ENCODE data around the gene M6PR. TPM values are rescaled to one million over a fixed set of nuclear protein-coding genes. Genes with fewer than 3 reads are reported as not detected.
A peak's percentile ranks its signal among the peaks of the same experiment; 100 is the strongest.

The M6PR gene
- total RNA-seq, result 100 to 1,000 TPM; 146 to 179 TPM

DNA sequence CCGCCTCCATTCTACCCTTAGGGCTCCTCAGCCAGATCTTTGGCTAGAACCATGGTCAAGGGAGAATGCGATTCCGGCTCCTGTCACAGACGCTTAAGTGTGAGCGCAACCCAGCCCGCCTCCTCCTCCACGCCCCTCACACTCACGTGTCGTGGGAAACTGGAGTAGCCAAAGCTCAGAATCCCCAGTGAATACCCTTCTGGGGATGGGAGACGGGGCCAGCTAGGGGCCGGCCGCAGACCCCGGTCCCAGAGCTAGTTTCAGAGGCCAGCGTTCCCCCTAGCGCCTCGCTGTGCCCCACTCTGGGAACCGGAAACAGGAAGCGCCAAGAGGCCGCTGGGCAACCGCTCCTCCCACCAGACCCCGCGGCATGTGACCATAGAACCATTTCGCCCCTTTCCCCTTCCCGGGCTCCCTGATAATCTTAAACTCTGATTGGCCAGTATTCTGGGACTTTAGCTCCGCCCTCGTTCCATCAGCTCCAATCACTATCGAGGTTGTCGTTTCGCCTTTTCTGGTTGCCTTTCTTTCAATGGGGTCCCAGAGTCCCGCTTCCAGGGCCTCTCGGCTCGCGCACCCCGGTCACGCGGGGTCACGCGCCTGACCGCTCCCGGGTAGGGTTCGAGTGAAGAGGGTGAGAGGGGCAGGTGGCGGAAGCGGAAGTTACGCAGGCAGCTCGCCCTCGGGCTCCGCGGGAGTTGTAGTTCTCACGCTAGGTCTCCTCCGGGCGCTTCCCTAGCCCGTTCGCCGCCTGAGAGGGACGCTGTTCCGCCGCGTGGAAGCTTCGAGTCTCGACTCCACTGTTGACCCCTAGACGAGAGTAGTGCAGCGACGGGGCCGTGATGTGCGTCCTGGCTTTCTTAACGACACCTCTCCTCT, at the start of gene M6PR:
M6PR (minus strand) TSS at position 304 of the 879 bp plus-strand sequence. CDS start 3,241 bp downstream, outside the sequence.
- peaks cover 31% of the 10 kb centered on the region for H3K36me3 Mint-ChIP-seq (ENCODE audit: low read depth)
- ChIA-PET CTCF (interaction anchor here (0.6 to 10.4 kb wide), 20 partner anchors 9 to 301 kb away, joined by 3 to 117 read pairs (median 4); partner anchors contain the start of gene PHC1), POLR2A (interaction anchor here (0.9 to 1.4 kb wide), 5 partner anchors 78 to 252 kb away, joined by 3 to 7 read pairs (median 4); partner anchors contain the start of gene RIMKLB)
- ATAC-seq (peak; percentile 85), DNase-seq (peak; percentile 96)
- intact Hi-C loops (cut with DNase I, micrococcal nuclease), result loop anchor here (1.0 to 10.0 kb wide), 12 partner anchors 34 to 867 kb away; partner anchors contain the start of genes CLEC2D (in 1 of the 2), KLRG1 (in 1 of the 2), NECAP1 (in 1 of the 2) and PHC1 (in 1 of the 2)
- peaks cover 57% of the 10 kb centered on the region for H3K4me1 Mint-ChIP-seq
- peak within 1 kb of the TSS; percentile 97 for H3K27ac Mint-ChIP-seq
- peak within 1 kb of the TSS; percentile 89 for H3K4me3 Mint-ChIP-seq
- H3K9me3 Mint-ChIP-seq (ENCODE audit: low read depth), result peaks cover 8% of the 10 kb centered on the region
- no peaks in the 10 kb centered on the region for H3K27me3 Mint-ChIP-seq

DNA sequence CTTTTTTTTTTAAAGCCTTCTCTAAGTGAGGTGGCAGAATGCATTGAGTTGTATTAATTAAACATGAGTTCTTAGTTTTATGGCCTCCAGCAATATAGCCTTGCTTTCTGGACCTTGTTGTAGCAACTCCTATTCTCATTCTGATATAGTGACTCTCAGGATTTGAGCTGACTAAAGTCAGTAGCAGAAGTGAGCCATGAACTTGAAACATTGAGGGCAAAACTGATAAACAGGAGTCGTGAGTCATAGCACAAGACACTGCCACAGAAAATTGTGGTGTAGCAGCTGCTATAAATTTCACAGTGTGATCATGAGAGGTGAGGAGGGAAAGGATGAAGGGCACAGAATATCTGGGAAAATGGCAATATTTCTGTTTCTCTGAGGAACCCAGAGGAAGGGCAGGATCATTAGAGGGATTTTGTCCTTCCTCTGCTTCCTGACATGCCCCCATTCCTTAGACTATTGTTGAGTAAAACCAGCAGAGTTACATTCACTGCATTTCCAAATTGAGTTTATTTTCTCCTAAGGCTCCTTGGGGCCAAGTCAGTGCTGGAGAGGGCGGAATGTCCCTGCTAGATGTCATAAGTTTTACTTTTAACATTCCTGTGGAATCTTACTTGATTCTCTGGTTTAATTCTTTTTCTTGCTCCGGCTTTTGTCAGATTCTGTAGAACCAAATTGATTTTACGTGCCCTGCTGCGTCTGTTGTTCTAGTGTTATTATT, 47.4 kb upstream of the M6PR start:
- ATAC-seq (peak; percentile 93), DNase-seq (peak; percentile 52)
- peaks cover 62% of the 10 kb centered on the region for H3K4me1 Mint-ChIP-seq
- CTCF ChIA-PET, result interaction anchor here (0.7 to 1.4 kb wide), 6 partner anchors 8 to 46 kb away, joined by 3 to 10 read pairs (median 4); no protein-coding TSS in a partner anchor
- H3K27ac Mint-ChIP-seq, result no peak overlapping the region
- POLR2A ChIA-PET, result interaction anchor here (0.7 to 0.8 kb wide), 2 partner anchors 36 to 672 kb away, joined by 3 read pairs; no protein-coding TSS in a partner anchor
- no peak overlapping the region for H3K4me3 Mint-ChIP-seq
- peaks cover 9% of the 10 kb centered on the region for H3K36me3 Mint-ChIP-seq (ENCODE audit: low read depth)
- peaks cover 9% of the 10 kb centered on the region for H3K27me3 Mint-ChIP-seq
- H3K9me3 Mint-ChIP-seq (ENCODE audit: low read depth), result no peaks in the 10 kb centered on the region
- intact Hi-C loops (cut with DNase I, micrococcal nuclease), result loop anchor here (1.0 to 5.0 kb wide), 5 partner anchors 28 to 348 kb away; no protein-coding TSS in a partner anchor

DNA sequence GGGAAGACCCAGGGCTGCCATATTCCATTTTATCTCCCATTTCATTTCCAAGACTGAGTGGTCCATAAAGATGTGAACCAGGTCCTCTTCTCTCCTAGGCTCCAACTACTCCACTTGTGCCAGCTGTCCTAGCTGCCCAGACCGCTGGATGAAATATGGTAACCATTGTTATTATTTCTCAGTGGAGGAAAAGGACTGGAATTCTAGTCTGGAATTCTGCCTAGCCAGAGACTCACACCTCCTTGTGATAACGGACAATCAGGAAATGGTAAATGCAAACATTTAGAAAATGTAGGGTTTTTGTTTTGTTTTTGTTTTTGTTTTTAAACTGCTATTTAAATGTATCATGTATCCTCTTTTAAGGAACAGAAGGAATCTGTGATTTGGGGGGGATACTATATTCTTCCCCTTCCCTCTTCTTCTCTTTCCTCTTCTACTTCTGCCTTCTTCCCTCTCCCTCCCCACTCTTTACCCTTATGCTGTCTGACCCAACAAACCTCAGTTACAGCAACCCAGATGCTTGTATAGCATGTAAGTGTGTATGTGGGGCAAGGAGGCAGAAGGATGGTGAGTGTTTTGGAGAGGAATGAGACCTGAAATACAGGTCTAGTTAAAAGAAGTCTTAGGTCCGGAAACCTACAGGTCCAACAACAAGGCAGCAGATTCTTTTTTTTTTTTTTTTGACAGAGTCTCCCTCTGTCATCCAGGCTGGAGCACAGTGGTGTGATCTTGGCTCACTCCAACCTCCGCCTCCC, 45.8 kb upstream of the M6PR start:
- Mint-ChIP-seq H3K36me3 (ENCODE audit: low read depth) (peaks cover 7% of the 10 kb centered on the region), H3K27me3 (peaks cover 7% of the 10 kb centered on the region), H3K4me1 (peaks cover 62% of the 10 kb centered on the region), H3K4me3 (no peak overlapping the region), H3K27ac (no peak overlapping the region), H3K9me3 (ENCODE audit: low read depth) (no peaks in the 10 kb centered on the region)
- ATAC-seq (no peak), DNase-seq (no peak)
- CTCF ChIA-PET, result no interaction called here
- POLR2A ChIA-PET, result no interaction called here
- intact Hi-C loops (cut with DNase I, micrococcal nuclease), result loop anchor here in 1 of 2 experiments (5.0 kb wide), 1 partner anchor 42 kb away; no protein-coding TSS in a partner anchor

DNA sequence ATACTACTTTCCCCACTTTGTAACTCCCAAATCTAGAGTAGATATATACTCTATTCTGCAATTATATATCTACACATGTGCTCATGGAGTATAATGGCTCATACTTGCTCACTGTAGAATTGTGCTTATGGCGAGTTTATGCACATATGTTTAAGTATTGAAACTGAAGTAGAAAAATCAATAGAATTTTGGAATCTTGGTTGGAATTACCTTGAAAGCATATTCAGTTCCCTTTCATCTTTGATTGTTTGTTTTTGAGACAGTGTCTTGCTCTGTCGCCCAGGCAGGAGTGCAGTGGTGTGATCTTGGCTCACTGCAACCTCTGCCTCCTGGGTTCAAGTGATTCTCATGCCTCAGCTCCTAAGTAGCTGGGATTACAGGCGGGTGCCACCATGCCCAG, 44.4 kb upstream of the M6PR start:
- CTCF ChIA-PET, result interaction anchor here (1.4 kb wide), 1 partner anchor 45 kb away, joined by 4 read pairs; no protein-coding TSS in a partner anchor

DNA sequence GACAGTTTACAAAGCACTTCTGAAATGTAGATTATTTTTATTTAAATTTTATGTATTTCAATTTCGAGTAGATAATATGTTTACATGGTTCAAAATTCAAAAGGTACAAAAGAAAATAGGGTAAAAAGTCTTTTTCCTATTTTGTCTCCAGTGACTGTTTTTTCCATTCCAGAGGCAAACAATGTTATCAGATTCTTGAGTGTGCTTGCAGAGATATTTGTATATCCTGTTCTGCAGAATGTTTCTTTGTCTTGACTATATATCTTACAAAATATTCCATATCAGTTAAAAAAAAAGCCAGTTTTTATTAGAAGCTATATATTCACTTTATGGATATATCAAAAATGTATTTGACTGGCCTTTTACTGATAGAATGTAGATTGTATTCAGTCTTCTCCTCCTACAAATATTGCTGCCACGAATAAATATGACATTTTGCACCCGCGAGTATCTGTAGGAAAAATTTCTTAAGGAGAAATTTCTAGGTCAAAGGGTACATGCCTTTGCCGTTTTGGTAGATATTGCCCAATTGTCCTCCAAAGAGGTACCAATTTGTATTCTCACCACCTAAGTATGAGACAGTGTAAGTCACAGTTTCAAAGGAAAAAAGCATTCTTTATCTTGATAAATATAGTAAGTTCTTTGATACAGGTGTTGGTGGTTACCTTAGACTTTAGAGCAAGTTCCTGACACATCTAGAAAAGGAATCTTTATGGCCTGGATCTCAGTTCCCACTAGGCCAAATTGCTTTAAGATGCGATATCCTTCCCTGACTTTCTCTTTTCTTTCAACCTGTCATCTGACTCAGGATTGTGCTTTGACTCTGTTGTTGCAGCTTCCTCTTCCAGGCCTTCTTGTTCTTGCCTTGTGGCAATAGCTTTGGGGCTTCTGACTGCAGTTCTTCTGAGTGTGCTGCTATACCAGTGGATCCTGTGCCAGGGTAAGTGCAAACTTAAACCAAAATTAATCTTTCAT, 42.2 kb upstream of the M6PR start:
- Mint-ChIP-seq H3K36me3 (ENCODE audit: low read depth) (peaks cover 4% of the 10 kb centered on the region), H3K4me1 (peaks cover 70% of the 10 kb centered on the region), H3K27ac (no peak overlapping the region), H3K27me3 (peaks cover 3% of the 10 kb centered on the region), H3K4me3 (peak overlapping the region; percentile 52), H3K9me3 (ENCODE audit: low read depth) (peaks cover 1% of the 10 kb centered on the region)
- ChIA-PET CTCF (interaction anchor here (0.5 to 2.0 kb wide), 4 partner anchors 29 to 350 kb away, joined by 4 to 6 read pairs (median 4); no protein-coding TSS in a partner anchor), POLR2A (interaction anchor here (0.6 kb wide), 1 partner anchor 40 kb away, joined by 3 read pairs; no protein-coding TSS in a partner anchor)
- DNase-seq, result peak; percentile 14
- peak; percentile 27 for ATAC-seq
- intact Hi-C loops (cut with DNase I, micrococcal nuclease), result no loop called here

More for the DNA sequence above, 44.4 kb upstream of the M6PR start:
- Mint-ChIP-seq H3K4me1 (peaks cover 62% of the 10 kb centered on the region), H3K27me3 (peaks cover 3% of the 10 kb centered on the region), H3K27ac (no peak overlapping the region), H3K4me3 (no peak overlapping the region), H3K9me3 (ENCODE audit: low read depth) (no peaks in the 10 kb centered on the region), H3K36me3 (ENCODE audit: low read depth) (peaks cover 3% of the 10 kb centered on the region)
- POLR2A ChIA-PET, result no interaction called here
- ATAC-seq (no peak), DNase-seq (no peak)
- intact Hi-C loops (cut with DNase I, micrococcal nuclease), result no loop called here

DNA sequence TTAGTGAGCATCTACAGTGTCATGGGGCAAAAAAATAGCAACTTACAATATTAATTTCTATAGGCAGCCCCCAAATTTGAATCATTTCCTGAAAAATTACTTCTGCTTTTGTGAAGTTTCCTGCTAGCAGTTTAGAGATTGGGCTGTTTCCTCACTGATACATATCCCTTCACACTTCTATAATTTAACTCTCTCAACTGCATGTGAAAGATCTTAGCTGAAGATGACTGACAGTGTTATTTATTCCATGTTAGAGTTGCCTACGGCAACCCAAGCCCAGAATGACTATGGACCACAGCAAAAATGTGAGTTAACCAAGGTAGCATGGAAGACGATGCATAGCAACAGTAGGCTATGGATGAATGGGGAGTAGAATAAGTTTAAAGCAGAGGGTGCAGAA, 40.0 kb upstream of the M6PR start, which contains the start of gene KLRG1:
KLRG1 (plus strand) TSS at position 134 of the 400 bp plus-strand sequence; CDS start at position 224, 90 bp downstream.
- DNase-seq (peak; percentile 20), ATAC-seq (peak; percentile 66)
- Mint-ChIP-seq H3K36me3 (ENCODE audit: low read depth) (peaks cover 4% of the 10 kb centered on the region), H3K9me3 (ENCODE audit: low read depth) (peaks cover 1% of the 10 kb centered on the region), H3K4me1 (peaks cover 58% of the 10 kb centered on the region), H3K27ac (peak within 1 kb of the TSS; percentile 0), H3K27me3 (no peaks in the 10 kb centered on the region), H3K4me3 (no peak within 1 kb of the TSS)
- ChIA-PET CTCF (interaction anchor here (0.9 to 1.1 kb wide), 3 partner anchors 11 to 60 kb away, joined by 3 to 4 read pairs (median 3); no protein-coding TSS in a partner anchor), POLR2A (no interaction called here)
- intact Hi-C loops (cut with DNase I, micrococcal nuclease), result loop anchor here in 1 of 2 experiments (2.0 kb wide), 1 partner anchor 39 kb away; no protein-coding TSS in a partner anchor

DNA sequence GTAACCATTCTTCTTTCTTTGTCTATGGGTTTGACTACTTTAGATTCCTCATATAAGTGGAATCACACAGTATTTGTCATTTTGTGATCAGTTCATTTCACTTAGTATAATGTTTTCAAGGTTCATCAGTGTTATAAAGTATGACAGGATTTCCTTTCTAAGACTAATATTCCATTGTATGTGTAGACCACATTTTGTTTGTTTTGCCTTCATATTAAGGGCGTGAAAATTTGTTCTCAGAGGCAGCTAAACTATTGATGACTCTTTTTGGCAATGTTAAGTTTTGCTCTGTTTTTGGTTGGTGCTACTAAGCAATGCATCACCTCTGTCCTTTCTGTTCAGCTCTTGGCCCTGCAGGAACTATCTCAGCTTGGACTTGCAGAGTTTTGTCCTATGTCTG, 38.2 kb upstream of the M6PR start:
- ChIA-PET POLR2A (interaction anchor here (0.7 to 0.9 kb wide), 2 partner anchors 40 to 46 kb away, joined by 3 read pairs; no protein-coding TSS in a partner anchor), CTCF (interaction anchor here (0.6 to 1.0 kb wide), 3 partner anchors 10 to 59 kb away, joined by 3 to 4 read pairs (median 3); no protein-coding TSS in a partner anchor)
- H3K9me3 Mint-ChIP-seq (ENCODE audit: low read depth), result peaks cover 4% of the 10 kb centered on the region
- peaks cover 52% of the 10 kb centered on the region for H3K4me1 Mint-ChIP-seq
- intact Hi-C loops (cut with DNase I, micrococcal nuclease), result loop anchor here (1.0 to 2.0 kb wide), 3 partner anchors 37 to 38 kb away; no protein-coding TSS in a partner anchor
- H3K36me3 Mint-ChIP-seq (ENCODE audit: low read depth), result peaks cover 4% of the 10 kb centered on the region
- peak; percentile 43 for ATAC-seq
- no peak overlapping the region for H3K4me3 Mint-ChIP-seq
- H3K27me3 Mint-ChIP-seq, result no peaks in the 10 kb centered on the region
- DNase-seq, result no peak
- no peak overlapping the region for H3K27ac Mint-ChIP-seq

DNA sequence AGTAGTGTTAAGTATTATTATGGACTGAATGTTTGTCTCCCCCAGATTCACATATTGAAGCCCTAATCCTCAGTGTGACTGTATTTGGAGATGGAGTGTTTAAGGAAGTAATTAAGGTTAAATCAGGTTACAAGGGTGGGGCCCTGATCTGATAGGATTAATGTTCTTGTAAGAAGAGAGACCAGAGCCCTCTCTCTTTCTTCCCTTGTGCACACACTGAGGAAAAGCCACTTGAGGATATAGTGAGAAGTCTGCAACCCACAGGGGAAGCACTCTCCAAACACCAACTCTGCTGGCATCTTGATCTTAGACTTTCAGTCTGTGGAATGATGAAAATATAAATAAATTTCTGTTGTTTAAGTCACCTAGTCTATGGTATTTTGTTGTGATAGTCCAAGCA, 37.7 kb upstream of the M6PR start:
- CTCF ChIA-PET, result interaction anchor here (0.6 kb wide), 1 partner anchor 38 kb away, joined by 3 read pairs; no protein-coding TSS in a partner anchor

DNA sequence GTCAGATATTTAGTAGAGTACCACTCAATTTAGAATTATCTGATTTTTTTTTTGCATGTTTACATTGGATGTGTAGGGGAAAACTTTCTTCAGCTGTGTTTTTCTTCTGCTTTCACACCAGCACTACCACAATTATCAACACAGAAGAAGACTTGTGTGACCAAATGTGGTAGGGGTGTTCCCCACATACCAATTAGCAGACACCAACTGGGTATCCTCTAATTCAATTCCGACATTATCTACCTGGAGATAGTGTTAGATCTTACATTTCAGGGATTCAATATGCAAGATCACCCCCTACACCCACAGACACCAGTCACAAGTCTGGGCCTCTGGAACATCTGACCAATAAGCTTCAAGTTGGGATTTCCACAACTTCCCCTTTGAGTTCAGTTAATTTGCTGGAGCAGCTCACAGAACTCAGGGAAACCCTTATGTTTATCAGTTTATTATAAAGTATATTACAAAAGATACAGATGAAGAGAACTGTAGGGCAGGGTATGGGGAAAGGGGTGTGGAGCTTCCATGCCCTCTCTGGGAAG, 35.8 kb upstream of the M6PR start:
- CTCF ChIA-PET, result interaction anchor here (0.6 to 0.8 kb wide), 2 partner anchors 25 to 53 kb away, joined by 3 to 4 read pairs; no protein-coding TSS in a partner anchor

More for the DNA sequence above, 37.7 kb upstream of the M6PR start:
- intact Hi-C loops (cut with DNase I, micrococcal nuclease), result loop anchor here in 1 of 2 experiments (2.0 kb wide), 1 partner anchor 38 kb away; no protein-coding TSS in a partner anchor
- no peak for ATAC-seq
- peaks cover 4% of the 10 kb centered on the region for H3K36me3 Mint-ChIP-seq (ENCODE audit: low read depth)
- peaks cover 4% of the 10 kb centered on the region for H3K9me3 Mint-ChIP-seq (ENCODE audit: low read depth)
- H3K27ac Mint-ChIP-seq, result no peak overlapping the region
- POLR2A ChIA-PET, result interaction anchor here (0.7 to 0.9 kb wide), 2 partner anchors 39 to 47 kb away, joined by 3 read pairs; no protein-coding TSS in a partner anchor
- peaks cover 50% of the 10 kb centered on the region for H3K4me1 Mint-ChIP-seq
- H3K27me3 Mint-ChIP-seq, result no peaks in the 10 kb centered on the region
- DNase-seq, result no peak
- H3K4me3 Mint-ChIP-seq, result no peak overlapping the region

More for the DNA sequence above, 35.8 kb upstream of the M6PR start:
- no peak for DNase-seq
- Mint-ChIP-seq H3K4me1 (peaks cover 41% of the 10 kb centered on the region), H3K27me3 (no peaks in the 10 kb centered on the region), H3K4me3 (no peak overlapping the region), H3K9me3 (ENCODE audit: low read depth) (peaks cover 6% of the 10 kb centered on the region), H3K36me3 (ENCODE audit: low read depth) (peaks cover 7% of the 10 kb centered on the region), H3K27ac (no peak overlapping the region)
- intact Hi-C loops (cut with DNase I, micrococcal nuclease), result no loop called here
- ATAC-seq, result no peak
- POLR2A ChIA-PET, result no interaction called here

Data from activated CD4-positive, alpha-beta T cell treated with anti-CD3 and anti-CD28 coated beads for 36 hours (primary cell).